Stimulated activated CD4-positive, alpha-beta T cell treated with anti-CD3 and anti-CD28 coated beads, TNF-alpha, amount 100 ng/mL, for 48 hours (primary cell): Measurements from ENCODE around the gene KHDC4.

Source experiments
- DNase-seq, 3 donors: peaks; one replicate each; pipeline ENCODE4 v3.0.0-alpha.2; 2020; ENCODE audit warnings: low read depth in 3 of 3

KHDC4 gene

GRCh38 chr1:155934097-155934935 is at the start of gene KHDC4:
TSS of gene KHDC4 (minus strand) at chr1:155934413. CDS start at chr1:155934373, 40 bp downstream.
- DNase-seq = peak; percentile 82 to 92 (median 91)

- no peak for DNase-seq
Observed at GRCh38 chr1:155983191-155984024, 49.2 kb upstream of the KHDC4 start.

- DNase-seq = no peak
Observed at GRCh38 chr1:155982106-155982505, 47.9 kb upstream of the KHDC4 start.

- no peak for DNase-seq
Observed at GRCh38 chr1:155981266-155982088, 47.3 kb upstream of the KHDC4 start.

- no peak for DNase-seq
Observed at GRCh38 chr1:155979597-155980343, 45.6 kb upstream of the KHDC4 start.

- no peak for DNase-seq
Observed at GRCh38 chr1:155978973-155979429, 44.8 kb upstream of the KHDC4 start.

GRCh38 chr1:155978325-155978972 is 44.2 kb upstream of the KHDC4 start, which contains the start of gene ARHGEF2:
TSS of gene ARHGEF2 (minus strand) at chr1:155978547. CDS start at chr1:155978427, 120 bp downstream.
- peak; percentile 56 to 80 (median 70) for DNase-seq

GRCh38 chr1:155977690-155978324 is 43.6 kb upstream of the KHDC4 start:
- peak; percentile 43 to 61 (median 58) for DNase-seq

GRCh38 chr1:155976913-155977689 is 42.9 kb upstream of the KHDC4 start:
- DNase-seq = no peak

- no peak for DNase-seq
Observed at GRCh38 chr1:155976062-155976912, 42.1 kb upstream of the KHDC4 start.

- DNase-seq = no peak
Observed at GRCh38 chr1:155975375-155976061, 41.3 kb upstream of the KHDC4 start.

GRCh38 chr1:155974208-155975115 is 40.2 kb upstream of the KHDC4 start:
- no peak for DNase-seq

- no peak for DNase-seq
Observed at GRCh38 chr1:155973723-155974122, 39.5 kb upstream of the KHDC4 start.

- DNase-seq = no peak
Observed at GRCh38 chr1:155971910-155972809, 37.9 kb upstream of the KHDC4 start.

GRCh38 chr1:155970531-155971167 is 36.4 kb upstream of the KHDC4 start:
- DNase-seq = peak in 1 of 3 donors; percentile 24
